Measurements from ENCODE around the gene VCAM1.

GRCh38 chr1:100731758-100732157 lies 12.2 kb downstream of the VCAM1 start:
- no peak for TF ChIP-seq CTCF (IDR thresholded peaks at IDR 0.05)
- TF ChIP-seq EP300 (IDR thresholded peaks at IDR 0.05), result no peak
- no peak for TF ChIP-seq KDM1A (IDR thresholded peaks at IDR 0.05; ENCODE audit: low read depth)
- no peak for TF ChIP-seq NR3C1 (IDR thresholded peaks at IDR 0.05)
- no peak for TF ChIP-seq RFX5 (IDR thresholded peaks at IDR 0.05)

Data from A549 (cell line).